NCI-H2227 (cell line): ENCODE results near the gene SCLT1.

Experiments used
- DNase-seq: peaks from one replicate; lab custom pipeline; 2025; ENCODE audit not compliant: unreplicated experiment; lab: John Stamatoyannopoulos, UW

The SCLT1 gene

DNA sequence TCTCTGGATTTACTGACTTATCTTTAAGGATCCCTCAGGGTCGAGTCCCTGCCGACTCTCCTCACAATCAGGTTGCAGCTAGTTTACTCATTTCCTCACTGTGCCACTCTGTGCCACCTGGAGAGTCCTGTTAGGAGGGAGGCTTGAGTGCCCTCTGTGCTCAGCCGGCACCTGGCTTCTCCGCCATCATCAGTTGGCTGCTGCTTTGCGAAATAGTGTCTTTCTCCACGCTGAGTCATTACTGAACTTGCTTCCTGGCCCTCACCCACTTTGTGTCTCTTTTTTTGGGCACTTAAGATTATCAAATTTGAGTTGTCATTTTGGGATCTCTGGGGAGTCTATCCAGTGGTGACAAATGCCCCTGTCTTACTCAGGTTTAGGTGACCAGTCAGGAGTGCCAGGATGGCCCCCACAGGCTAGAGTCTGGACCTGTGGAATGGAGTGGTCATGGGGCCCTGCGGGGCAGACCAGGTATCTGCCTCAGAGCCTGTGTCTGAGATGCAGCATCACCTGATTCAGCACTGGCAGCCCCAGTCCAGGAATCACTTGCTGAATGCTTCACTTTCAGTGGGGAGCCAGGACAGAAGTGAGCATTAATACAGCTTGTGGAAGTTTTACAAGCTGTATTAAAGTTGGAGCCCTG, 246.1 kb downstream of the SCLT1 start:
- DNase-seq = no peak

DNA sequence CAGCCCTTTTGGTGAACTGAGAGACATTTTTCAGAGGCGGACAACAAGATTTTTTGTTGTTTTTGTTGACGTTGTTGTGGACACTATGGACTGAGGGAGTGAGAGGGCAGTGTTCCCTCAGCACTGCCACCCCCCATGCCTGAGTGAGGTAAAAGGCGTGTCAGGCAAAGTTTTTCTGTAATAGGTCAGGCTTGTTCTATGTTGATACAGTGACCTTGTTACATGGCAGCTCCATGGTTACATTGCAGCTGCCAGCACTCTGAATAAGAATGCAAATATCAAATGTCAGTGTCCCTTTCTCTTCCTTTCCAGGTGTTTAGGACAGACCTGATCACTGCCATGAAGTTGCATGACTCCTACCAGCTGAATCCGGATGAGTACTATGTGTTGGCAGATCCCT, 247.3 kb downstream of the SCLT1 start:
- no peak for DNase-seq

DNA sequence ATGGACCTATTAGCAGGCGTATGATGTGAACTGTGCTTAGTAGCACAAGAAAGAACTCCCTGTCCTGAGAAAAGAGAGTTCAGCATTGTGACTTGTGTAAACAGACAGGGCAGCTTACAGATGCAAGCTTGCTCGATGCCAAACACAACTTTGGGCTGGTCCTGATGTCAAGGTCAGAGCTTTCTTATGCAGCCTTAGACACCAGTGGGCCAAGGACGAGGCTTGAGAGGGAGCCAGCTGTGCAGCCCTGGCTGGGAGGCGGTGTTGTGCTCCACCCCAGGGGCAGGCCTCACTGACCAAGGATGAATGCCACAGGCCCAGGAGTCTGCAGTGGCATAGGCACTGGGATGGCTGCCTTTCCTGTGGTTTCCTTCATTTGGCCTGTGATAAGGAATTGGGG, 248.4 kb downstream of the SCLT1 start:
- DNase-seq = no peak

DNA sequence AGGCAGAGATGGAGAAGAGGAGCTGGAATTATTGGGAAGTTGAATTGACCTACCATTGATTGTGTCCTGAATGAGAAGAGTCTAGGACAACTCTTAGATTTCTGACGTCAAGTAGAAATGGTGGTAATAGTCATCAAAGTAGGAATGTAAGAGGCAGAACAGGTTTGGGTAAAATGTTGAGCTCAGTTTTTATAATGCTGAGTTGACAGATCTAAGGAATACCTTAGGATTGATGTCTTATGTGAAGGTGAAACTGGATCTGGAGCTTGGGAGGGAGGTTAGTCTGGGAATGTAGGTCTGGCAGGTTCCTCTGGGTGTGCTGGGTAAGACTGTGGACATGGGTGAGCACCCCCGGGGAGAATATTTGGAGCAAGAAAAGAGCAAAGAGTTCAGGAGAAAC, 251.9 kb downstream of the SCLT1 start:
- DNase-seq = no peak

DNA sequence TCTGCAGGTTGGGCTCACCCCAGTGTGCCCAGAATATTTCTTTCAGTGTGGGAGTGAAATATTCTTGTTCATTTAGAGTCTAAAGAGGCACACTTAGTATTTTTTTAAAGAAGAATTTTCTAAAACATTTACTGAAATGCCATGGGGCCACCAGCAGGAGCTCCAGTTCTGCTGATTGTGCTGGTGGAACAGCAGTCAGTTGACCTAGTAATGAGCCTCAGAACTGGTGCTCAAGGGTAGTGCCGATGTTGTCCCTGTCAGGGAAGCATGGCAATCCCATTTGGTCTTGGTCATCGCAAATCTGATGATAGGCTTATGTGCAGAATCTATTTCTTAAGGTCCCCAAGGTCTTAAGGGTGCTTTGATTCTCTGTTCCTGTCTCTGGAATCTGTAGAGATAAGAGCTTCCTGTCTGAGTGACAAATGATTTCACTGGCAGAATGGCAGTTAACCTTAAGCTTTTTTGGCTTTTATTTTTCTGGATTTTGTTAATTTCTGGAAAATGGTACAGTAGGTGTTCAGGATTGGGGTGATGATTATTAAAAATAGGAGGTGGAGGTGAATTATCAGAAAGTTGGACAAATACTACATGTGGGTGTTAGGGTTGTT, 252.5 kb downstream of the SCLT1 start:
- no peak for DNase-seq

DNA sequence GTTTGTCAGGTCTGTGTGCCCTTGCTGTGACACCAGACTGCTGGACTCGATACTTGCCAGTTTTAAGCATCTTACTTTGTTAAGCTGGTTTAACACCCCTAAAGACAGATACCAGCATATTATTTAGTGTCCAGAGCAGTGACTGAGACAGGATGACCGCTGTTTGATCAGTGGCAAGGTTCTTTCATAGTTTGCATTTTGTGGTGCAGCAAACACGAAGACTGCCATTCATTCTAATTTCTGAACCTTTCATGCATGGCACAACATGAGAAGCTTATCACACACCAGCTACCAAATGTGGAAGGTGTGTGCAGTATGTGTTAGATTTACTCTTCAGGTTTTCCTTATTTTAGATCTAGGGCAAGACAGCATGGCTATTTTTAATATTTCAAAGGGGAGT, 255.7 kb downstream of the SCLT1 start:
- DNase-seq = no peak

DNA sequence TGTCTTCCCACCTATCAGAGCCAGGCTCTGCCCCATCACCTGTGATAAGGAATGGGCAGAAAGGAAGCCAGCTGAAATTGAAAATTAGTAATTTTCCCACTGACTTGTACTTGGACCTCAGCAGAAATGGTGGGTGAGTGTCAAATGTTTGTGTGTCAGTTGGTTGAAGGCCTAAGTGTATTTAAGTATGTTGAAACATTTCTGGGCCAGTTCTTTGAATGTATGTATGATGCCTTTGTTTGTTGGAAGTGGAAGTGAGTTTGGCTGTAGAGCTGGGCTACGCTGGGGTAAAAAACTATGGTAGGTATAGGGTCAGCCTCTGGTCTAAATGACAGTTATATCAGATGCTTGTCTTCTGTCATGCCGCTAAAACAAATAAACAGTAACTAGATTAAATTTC, 256.1 kb downstream of the SCLT1 start:
- DNase-seq = no peak

DNA sequence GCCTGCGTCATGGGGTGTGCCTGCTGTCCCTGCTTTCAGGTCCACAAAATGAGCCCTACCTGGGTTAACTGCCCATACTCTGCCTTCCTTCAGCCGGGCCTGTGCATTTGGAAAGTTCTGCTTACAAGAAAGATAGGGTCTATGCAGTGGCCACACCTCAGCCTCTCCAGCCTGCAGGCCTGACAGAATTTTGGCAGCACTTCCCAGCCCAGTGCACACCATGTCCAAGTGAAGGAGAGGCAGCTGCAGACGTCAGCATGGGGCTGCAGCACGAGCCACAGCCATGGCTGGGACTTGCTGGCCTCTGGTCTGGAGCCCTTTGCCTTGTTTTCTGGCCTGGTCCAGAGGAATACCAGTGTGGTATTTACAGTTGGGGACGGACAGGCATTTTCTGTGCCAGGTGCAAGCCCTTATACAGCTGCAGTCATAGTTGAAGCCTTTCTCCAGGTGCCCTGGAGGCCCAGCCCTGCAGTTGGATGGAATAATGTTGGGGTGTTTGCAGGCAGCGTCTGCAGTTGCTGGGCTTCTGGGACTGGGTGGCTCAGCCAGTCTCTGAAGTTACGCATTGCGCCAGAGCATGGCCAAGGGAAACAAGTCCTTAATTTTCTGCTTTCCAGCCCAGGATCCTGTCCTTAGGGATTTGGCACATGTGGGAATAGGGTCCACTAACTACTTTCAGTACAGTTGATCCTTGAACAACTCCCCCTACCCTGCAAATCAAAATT, 257.7 kb downstream of the SCLT1 start:
- no peak for DNase-seq
